H1 (cell line): Measurements from ENCODE around the gene NR2F1-AS1. TPM values are rescaled to one million over a fixed set of nuclear protein-coding genes. Genes with fewer than 3 reads are reported as not detected.

Experiments used
- CTCF ChIA-PET: fragments of 300-600 bp; sonication (Branson Sonifier 250); formaldehyde crosslinking; loops from one replicate; lab custom pipeline; 2021; ENCODE audit not compliant: partially characterized antibody; lab: Charles Lee
- POLR2A ChIA-PET: fragments of 300-600 bp; sonication (Branson Sonifier 250); formaldehyde crosslinking; loops from one replicate; lab custom pipeline; 2021; ENCODE audit warnings: inconsistent platforms; ENCODE audit not compliant: partially characterized antibody; lab: Charles Lee
- DNase-seq, 2 experiments: peaks; one replicate each; pipeline versions ENCODE4 v3.0.0 to v3.0.0-alpha.2; 2010 to 2022; ENCODE audit warnings: low spot score in 2 of 2, low read depth in 1 of 2, mixed read lengths in 1 of 2
- FAIRE-seq: peaks from 2 replicates; lab custom pipeline; 2011; peaks lifted over from hg19 to GRCh38; lab: Jason Lieb, UNC
- H2AFZ ChIP-seq: 2 replicates; pipeline ENCODE4 v1.8.1; 2012; ENCODE audit warnings: low read length, inconsistent platforms
- H2AK5ac ChIP-seq: 2 replicates; pipeline ENCODE4 v1.6.1; 2013; ENCODE audit warnings: low read depth, low read length
- H2BK120ac ChIP-seq: replicated peaks from 2 replicates; pipeline ENCODE3; 2013; ENCODE audit warnings: low read depth, low read length, inconsistent platforms
- H2BK12ac ChIP-seq: 2 replicates; pipeline ENCODE4 v1.6.1; 2013; ENCODE audit warnings: low read depth, low read length
- H2BK15ac ChIP-seq: 2 replicates; pipeline ENCODE4 v1.6.1; 2013; ENCODE audit warnings: low read length
- H2BK20ac ChIP-seq: 2 replicates; pipeline ENCODE4 v1.6.1; 2013; ENCODE audit warnings: low read length
- H2BK5ac ChIP-seq: 2 replicates; pipeline ENCODE4 v1.6.1; 2013; ENCODE audit warnings: low read depth, low read length
- H3K14ac ChIP-seq: 2 replicates; pipeline ENCODE4 v1.6.1; 2013; ENCODE audit warnings: inconsistent platforms; ENCODE audit not compliant: insufficient read length
- H3K18ac ChIP-seq: 2 replicates; pipeline ENCODE4 v1.6.1; 2013; ENCODE audit warnings: low read length; ENCODE audit errors: extremely low read depth
- H3K23ac ChIP-seq: 2 replicates; pipeline ENCODE4 v1.6.1; 2013; ENCODE audit warnings: inconsistent platforms; ENCODE audit not compliant: insufficient read length
- H3K23me2 ChIP-seq: 2 replicates; pipeline ENCODE4 v1.6.1; 2013; ENCODE audit warnings: low read depth, low read length
- H3K27ac ChIP-seq: 2 replicates; pipeline ENCODE4 v1.6.1; 2011; ENCODE audit warnings: low read depth, low read length, inconsistent platforms
- H3K27me3 ChIP-seq, 4 experiments: replicated peaks in 1 of 4; 1 replicate in 1 of 4; 2 replicates in 3 of 4; pipeline versions ENCODE4 v1.6.1 to v1.8.1; 2011 to 2013; ENCODE audit warnings: low read length in 3 of 4, mild to moderate bottlenecking in 3 of 4, inconsistent platforms in 2 of 4, mixed read lengths in 2 of 4, moderate library complexity in 1 of 4; ENCODE audit not compliant: control insufficient read depth in 3 of 4, insufficient read depth in 3 of 4; ENCODE audit errors: extremely low read depth in 1 of 4
- H3K36me3 ChIP-seq, 4 experiments: 2 replicates each; pipeline versions ENCODE4 v1.6.1 to v1.8.1; 2011 to 2013; ENCODE audit warnings: mild to moderate bottlenecking in 4 of 4, low read length in 3 of 4, moderate library complexity in 2 of 4, control low read depth in 1 of 4, inconsistent platforms in 1 of 4; ENCODE audit not compliant: insufficient read depth in 4 of 4, control insufficient read depth in 2 of 4
- H3K4ac ChIP-seq: replicated peaks from 2 replicates; pipeline ENCODE3; 2013; ENCODE audit warnings: low read length, low read depth, mixed read lengths, inconsistent platforms; ENCODE audit not compliant: insufficient read length
- H3K4me1 ChIP-seq, 4 experiments: replicated peaks in 1 of 4; 1 replicate in 1 of 4; 2 replicates in 3 of 4; pipeline versions ENCODE4 v1.6.1 to v1.8.1; 2011 to 2013; ENCODE audit warnings: low read length in 3 of 4, inconsistent platforms in 2 of 4, mixed read lengths in 1 of 4; ENCODE audit not compliant: insufficient read depth in 4 of 4, control insufficient read depth in 3 of 4
- H3K4me2 ChIP-seq, 2 experiments: 2 replicates each; pipeline versions ENCODE4 v1.6.1 to v1.8.1; 2011 to 2013; ENCODE audit warnings: low read depth in 2 of 2, low read length in 2 of 2, control low read depth in 1 of 2, inconsistent platforms in 1 of 2, mild to moderate bottlenecking in 1 of 2; ENCODE audit not compliant: insufficient read depth in 1 of 2
- H3K4me3 ChIP-seq, 4 experiments: fragments of 200-600, 300-600 bp in 1 of 4; sonication (generic), shearing (Covaris generic), sonication (Bioruptor Twin) in 1 of 4; 2 replicates each; pipeline versions ENCODE4 v1.5.1 to v1.8.1; 2011 to 2016; ENCODE audit warnings: low read length in 4 of 4, low read depth in 3 of 4, control low read depth in 2 of 4, inconsistent platforms in 2 of 4, mild to moderate bottlenecking in 2 of 4, mixed read lengths in 1 of 4, moderate library complexity in 1 of 4; ENCODE audit not compliant: insufficient read depth in 2 of 4; ENCODE audit errors: extremely low read depth in 1 of 4
- H3K56ac ChIP-seq: replicated peaks from 2 replicates; pipeline ENCODE3; 2013; ENCODE audit warnings: low read depth, mild to moderate bottlenecking, mixed read lengths, low read length, inconsistent platforms; ENCODE audit not compliant: insufficient read length
- H3K79me1 ChIP-seq: 2 replicates; pipeline ENCODE4 v1.6.1; 2013; ENCODE audit warnings: low read depth, low read length, control low read depth
- H3K79me2 ChIP-seq, 2 experiments: 2 replicates each; pipeline versions ENCODE4 v1.6.1 to v1.8.1; 2012 to 2013; ENCODE audit warnings: low read length in 2 of 2, mild to moderate bottlenecking in 2 of 2, inconsistent platforms in 1 of 2; ENCODE audit not compliant: insufficient read depth in 2 of 2, control insufficient read depth in 1 of 2
- H3K9ac ChIP-seq, 4 experiments: replicated peaks in 1 of 4; 1 replicate in 1 of 4; 2 replicates in 3 of 4; pipeline versions ENCODE4 v1.6.1 to v1.8.1; 2011 to 2013; ENCODE audit warnings: low read depth in 3 of 4, low read length in 3 of 4, control low read depth in 2 of 4, mild to moderate bottlenecking in 2 of 4, moderate library complexity in 2 of 4, inconsistent platforms in 1 of 4; ENCODE audit errors: extremely low read depth in 1 of 4
- H3K9me3 ChIP-seq, 2 experiments: 2 replicates each; pipeline versions ENCODE4 v1.6.1 to v1.8.1; 2012 to 2013; ENCODE audit warnings: mild to moderate bottlenecking in 2 of 2, moderate library complexity in 2 of 2, control low read depth in 1 of 2, inconsistent platforms in 1 of 2, low read depth in 1 of 2, low read length in 1 of 2, mixed read lengths in 1 of 2; ENCODE audit not compliant: insufficient read depth in 2 of 2
- H4K20me1 ChIP-seq, 2 experiments: replicated peaks in 1 of 2; 2 replicates each; pipeline versions ENCODE3 to v1.8.1; 2011 to 2013; ENCODE audit warnings: inconsistent platforms in 2 of 2, low read length in 2 of 2, mild to moderate bottlenecking in 1 of 2; ENCODE audit not compliant: insufficient read depth in 2 of 2, control insufficient read depth in 1 of 2
- H4K5ac ChIP-seq: 2 replicates; pipeline ENCODE4 v1.6.1; 2013; ENCODE audit warnings: low read length, low read depth, mixed read lengths, inconsistent platforms; ENCODE audit not compliant: insufficient read length
- H4K8ac ChIP-seq: 2 replicates; pipeline ENCODE4 v1.8.0; 2013; ENCODE audit warnings: mild to moderate bottlenecking, moderate library complexity, low read length, inconsistent platforms; ENCODE audit not compliant: insufficient read depth; ENCODE audit errors: extremely low read depth
- H4K91ac ChIP-seq: replicated peaks from 2 replicates; pipeline ENCODE3; 2013; ENCODE audit warnings: low read length, mixed read lengths, inconsistent platforms; ENCODE audit not compliant: insufficient read length
- CHD2 ChIP-seq: IDR thresholded peaks from 2 replicates; pipeline ENCODE4 v1.6.1; 2012; ENCODE audit warnings: low read length, improper control_type of control experiment
- EP300 ChIP-seq, 2 experiments: IDR thresholded peaks; 1 replicate in 1 of 2; 2 replicates in 1 of 2; pipeline ENCODE4 v1.6.1; 2011 to 2012; ENCODE audit warnings: low read depth in 2 of 2, low read length in 2 of 2, mild to moderate bottlenecking in 2 of 2, borderline replicate concordance in 1 of 2, inconsistent platforms in 1 of 2, moderate library complexity in 1 of 2
- EZH2 ChIP-seq: fragments of 200-600 bp; sonication (generic); IDR thresholded peaks from 2 replicates; pipeline ENCODE4 v1.7.1; 2012; ENCODE audit warnings: low read depth, mild to moderate bottlenecking, moderate library complexity, low read length, inconsistent platforms; ENCODE audit not compliant: severe bottlenecking
- JUN ChIP-seq: IDR thresholded peaks from 2 replicates; pipeline ENCODE4 v1.6.1; 2011; ENCODE audit warnings: low read depth, mild to moderate bottlenecking, improper control_type of control experiment, low read length
- KDM5A ChIP-seq: fragments of 200-600 bp; IDR thresholded peaks from 2 replicates; pipeline ENCODE4 v1.7.1; 2012; ENCODE audit warnings: mild to moderate bottlenecking, low read length, inconsistent platforms, mixed read lengths
- MAFK ChIP-seq: IDR thresholded peaks from 2 replicates; pipeline ENCODE4 v1.6.1; 2012; ENCODE audit warnings: low read depth, mild to moderate bottlenecking, improper control_type of control experiment, low read length
- polyA plus RNA-seq, 7 experiments: library from polyadenylated mRNA; depleted of rRNA in 3 of 7; stranded (reverse) in 5 of 7; unstranded in 2 of 7; fragments of >200 nt in 5 of 7; fragments of 200-250 nt in 2 of 7; gene quantifications; 1 replicate in 5 of 7; 2 replicates in 1 of 7; 4 replicates in 1 of 7; pipeline versions ENCODE4 v1.2.1 to v1.2.3, GENCODE V29; 2011 to 2013; ENCODE audit warnings: missing spikeins in 2 of 7, mixed read lengths in 2 of 7
- total RNA-seq: library from RNA; stranded (reverse); fragmentation: NEBNext Ultra II Directional; extraction: Animal tissue kit (Norgen Biotek cat#: 25700); gene quantifications from 2 replicates; pipeline ENCODE4 v1.2.1, GENCODE V29; 2021
- TF ChIP-seq, protein P1 (sequence below), 3 experiments: IDR thresholded peaks; 1 replicate in 2 of 3; 2 replicates in 1 of 3; pipeline versions ENCODE4 v1.5.1 to v1.6.1; 2011; ENCODE audit warnings: low read length in 3 of 3, mild to moderate bottlenecking in 3 of 3, inconsistent platforms in 2 of 3, low read depth in 1 of 3, moderate library complexity in 1 of 3; ENCODE audit not compliant: insufficient read depth in 1 of 3; ENCODE audit errors: control extremely low read depth in 1 of 3
- TF ChIP-seq, protein P2 (sequence below): IDR thresholded peaks from 2 replicates; pipeline ENCODE4 v1.6.1; 2012; ENCODE audit warnings: low read length, inconsistent platforms
- TF ChIP-seq, protein P3 (sequence below): IDR thresholded peaks from 2 replicates; pipeline ENCODE4 v1.6.1; 2011; ENCODE audit warnings: low read length, improper control_type of control experiment

The NR2F1-AS1 gene
- total and polyA plus RNA-seq, 2 of the 8 experiments (the other 6 are each of a cell fraction or from before 2014, with no cell fraction given): 1.6 to 5.6 TPM

DNA sequence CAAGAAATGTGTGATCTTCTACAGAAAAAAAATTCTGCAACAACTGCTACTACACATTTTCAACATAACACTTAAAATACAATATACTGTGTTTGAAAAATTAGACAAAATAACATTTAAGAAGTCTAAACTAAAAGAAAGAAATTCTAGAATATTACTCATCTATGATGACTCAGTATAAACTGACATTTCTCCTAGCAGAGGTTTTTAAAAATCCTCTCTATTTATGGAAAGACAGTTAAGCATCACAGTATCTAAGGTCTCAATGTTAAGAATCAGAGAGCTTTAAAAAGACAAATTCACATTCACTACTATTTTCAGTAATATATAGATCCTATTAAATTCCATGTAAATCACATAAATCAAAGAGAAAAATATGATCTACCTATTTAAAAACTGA is 61.3 kb downstream of the NR2F1-AS1 start:
- Histone ChIP-seq H3K4me2 (no peak overlapping the region), H2BK120ac (no peak overlapping the region), H2AK5ac (no peak overlapping the region), H3K79me1 (no peaks in the 10 kb centered on the region), H3K14ac (no peak overlapping the region), H3K4me1 (no peaks in the 10 kb centered on the region), H2BK5ac (no peak overlapping the region), H3K27ac (no peak overlapping the region), H4K91ac (no peak overlapping the region), H3K23ac (no peak overlapping the region), H3K56ac (no peak overlapping the region), H3K36me3 (no peaks in the 10 kb centered on the region; a peak in 1 of 8 replicates), H2BK20ac (no peak overlapping the region), H3K4me3 (no peak overlapping the region), H2BK12ac (no peak overlapping the region), H3K79me2 (no peaks in the 10 kb centered on the region), H4K20me1 (no peaks in the 10 kb centered on the region), H4K5ac (no peak overlapping the region), H3K9ac (no peak overlapping the region), H3K18ac (no peak overlapping the region), H2AFZ (no peak overlapping the region), H3K9me3 (peaks cover 0 to 10% of the 10 kb centered on the region in 2 experiments; a peak in 1 of 4 replicates), H4K8ac (no peak overlapping the region), H2BK15ac (no peak overlapping the region), H3K23me2 (no peaks in the 10 kb centered on the region), H3K27me3 (no peaks in the 10 kb centered on the region), H3K4ac (no peak overlapping the region)
- CTCF ChIA-PET: interaction anchor here (0.6 kb wide), 1 partner anchor 295 kb away, joined by 3 read pairs; no protein-coding TSS in a partner anchor
- DNase-seq (no peak), FAIRE-seq (no peak)
- POLR2A ChIA-PET: no interaction called here
- TF ChIP-seq EZH2 (no peak), KDM5A (no peak), JUN (no peak), MAFK (no peak), EP300 (IDR thresholded peaks at IDR 0.05; ENCODE audit: borderline replicate concordance in 1 of 2, low read depth in 2 of 2, low read length in 2 of 2) (no peak), CHD2 (no peak)
- TF ChIP-seq, protein P1, sequence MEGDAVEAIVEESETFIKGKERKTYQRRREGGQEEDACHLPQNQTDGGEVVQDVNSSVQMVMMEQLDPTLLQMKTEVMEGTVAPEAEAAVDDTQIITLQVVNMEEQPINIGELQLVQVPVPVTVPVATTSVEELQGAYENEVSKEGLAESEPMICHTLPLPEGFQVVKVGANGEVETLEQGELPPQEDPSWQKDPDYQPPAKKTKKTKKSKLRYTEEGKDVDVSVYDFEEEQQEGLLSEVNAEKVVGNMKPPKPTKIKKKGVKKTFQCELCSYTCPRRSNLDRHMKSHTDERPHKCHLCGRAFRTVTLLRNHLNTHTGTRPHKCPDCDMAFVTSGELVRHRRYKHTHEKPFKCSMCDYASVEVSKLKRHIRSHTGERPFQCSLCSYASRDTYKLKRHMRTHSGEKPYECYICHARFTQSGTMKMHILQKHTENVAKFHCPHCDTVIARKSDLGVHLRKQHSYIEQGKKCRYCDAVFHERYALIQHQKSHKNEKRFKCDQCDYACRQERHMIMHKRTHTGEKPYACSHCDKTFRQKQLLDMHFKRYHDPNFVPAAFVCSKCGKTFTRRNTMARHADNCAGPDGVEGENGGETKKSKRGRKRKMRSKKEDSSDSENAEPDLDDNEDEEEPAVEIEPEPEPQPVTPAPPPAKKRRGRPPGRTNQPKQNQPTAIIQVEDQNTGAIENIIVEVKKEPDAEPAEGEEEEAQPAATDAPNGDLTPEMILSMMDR (IDR thresholded peaks at IDR 0.05; ENCODE audit: control extremely low read depth in 1 of 3, insufficient read depth in 1 of 3, low read depth in 1 of 3, low read length in 3 of 3): no peak
- TF ChIP-seq, protein P2, sequence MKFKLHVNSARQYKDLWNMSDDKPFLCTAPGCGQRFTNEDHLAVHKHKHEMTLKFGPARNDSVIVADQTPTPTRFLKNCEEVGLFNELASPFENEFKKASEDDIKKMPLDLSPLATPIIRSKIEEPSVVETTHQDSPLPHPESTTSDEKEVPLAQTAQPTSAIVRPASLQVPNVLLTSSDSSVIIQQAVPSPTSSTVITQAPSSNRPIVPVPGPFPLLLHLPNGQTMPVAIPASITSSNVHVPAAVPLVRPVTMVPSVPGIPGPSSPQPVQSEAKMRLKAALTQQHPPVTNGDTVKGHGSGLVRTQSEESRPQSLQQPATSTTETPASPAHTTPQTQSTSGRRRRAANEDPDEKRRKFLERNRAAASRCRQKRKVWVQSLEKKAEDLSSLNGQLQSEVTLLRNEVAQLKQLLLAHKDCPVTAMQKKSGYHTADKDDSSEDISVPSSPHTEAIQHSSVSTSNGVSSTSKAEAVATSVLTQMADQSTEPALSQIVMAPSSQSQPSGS: no peak
- TF ChIP-seq, protein P3, sequence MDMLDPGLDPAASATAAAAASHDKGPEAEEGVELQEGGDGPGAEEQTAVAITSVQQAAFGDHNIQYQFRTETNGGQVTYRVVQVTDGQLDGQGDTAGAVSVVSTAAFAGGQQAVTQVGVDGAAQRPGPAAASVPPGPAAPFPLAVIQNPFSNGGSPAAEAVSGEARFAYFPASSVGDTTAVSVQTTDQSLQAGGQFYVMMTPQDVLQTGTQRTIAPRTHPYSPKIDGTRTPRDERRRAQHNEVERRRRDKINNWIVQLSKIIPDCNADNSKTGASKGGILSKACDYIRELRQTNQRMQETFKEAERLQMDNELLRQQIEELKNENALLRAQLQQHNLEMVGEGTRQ: no peak
